NCI-H82 treated with DMSO at 0.1 percent for 48 hours (cell line): ENCODE data around the gene SDC1.
"Not testable (repeated sequence)": the region's sequence is repeated elsewhere in the genome, so short reads cannot be mapped to it uniquely, and the experiment has no call there.

Source experiments
- DNase-seq: peaks from one replicate; lab custom pipeline; 2025; ENCODE audit not compliant: unreplicated experiment; lab: John Stamatoyannopoulos, UW

Gene SDC1, protein sequence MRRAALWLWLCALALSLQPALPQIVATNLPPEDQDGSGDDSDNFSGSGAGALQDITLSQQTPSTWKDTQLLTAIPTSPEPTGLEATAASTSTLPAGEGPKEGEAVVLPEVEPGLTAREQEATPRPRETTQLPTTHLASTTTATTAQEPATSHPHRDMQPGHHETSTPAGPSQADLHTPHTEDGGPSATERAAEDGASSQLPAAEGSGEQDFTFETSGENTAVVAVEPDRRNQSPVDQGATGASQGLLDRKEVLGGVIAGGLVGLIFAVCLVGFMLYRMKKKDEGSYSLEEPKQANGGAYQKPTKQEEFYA

DNA sequence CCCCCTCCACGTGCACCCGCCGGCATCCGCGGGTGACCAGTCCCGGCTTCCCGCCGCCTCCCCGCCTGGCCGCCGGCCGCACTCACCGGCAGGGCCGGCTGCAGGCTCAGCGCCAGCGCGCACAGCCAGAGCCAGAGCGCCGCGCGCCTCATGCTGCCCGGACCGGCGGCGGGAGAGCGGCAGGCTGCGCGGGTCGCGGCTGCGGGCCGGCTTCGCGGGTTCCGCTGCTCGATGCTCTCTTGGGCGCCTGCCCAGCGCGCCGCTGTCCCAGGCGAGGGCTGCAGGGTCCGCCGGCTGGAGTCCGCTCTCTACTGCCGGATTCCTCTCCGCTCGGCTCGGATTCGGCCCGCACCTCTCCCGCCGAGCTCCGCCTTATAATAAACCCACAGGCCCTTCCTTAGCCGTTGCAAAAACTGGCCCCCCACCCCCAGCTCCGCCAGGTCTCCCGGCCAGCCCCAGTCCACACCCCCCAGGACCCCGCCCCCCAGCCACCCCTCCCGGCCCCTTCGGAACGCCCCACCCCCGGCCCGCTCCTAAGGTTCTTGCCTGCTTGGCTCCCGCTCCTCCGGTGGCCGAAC lies at the start of gene SDC1:
Gene SDC1, minus strand, starts transcription at position 415 of the 578 bp plus-strand sequence. Its CDS starts 263 bp downstream, at position 152.
- DNase-seq: no peak

DNA sequence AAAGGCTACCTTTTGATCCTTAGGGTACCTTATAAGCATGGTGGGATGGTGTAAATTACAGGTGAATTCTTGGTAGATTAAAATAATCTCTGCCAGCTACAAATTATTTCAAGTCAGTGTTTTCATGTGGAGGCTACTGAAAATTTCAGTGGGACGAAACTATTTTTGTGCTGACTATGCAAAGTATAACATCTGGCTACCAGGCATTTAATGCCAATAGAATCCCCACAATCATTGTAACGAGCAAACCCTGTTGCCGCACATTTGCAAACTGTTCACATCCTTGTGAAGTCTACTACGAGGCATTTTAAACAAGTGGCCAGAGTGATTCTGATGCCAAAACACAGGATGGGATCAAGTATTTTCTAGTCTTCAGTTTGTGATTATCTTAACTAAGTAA lies 48.1 kb upstream of the SDC1 start:
- DNase-seq: no peak

DNA sequence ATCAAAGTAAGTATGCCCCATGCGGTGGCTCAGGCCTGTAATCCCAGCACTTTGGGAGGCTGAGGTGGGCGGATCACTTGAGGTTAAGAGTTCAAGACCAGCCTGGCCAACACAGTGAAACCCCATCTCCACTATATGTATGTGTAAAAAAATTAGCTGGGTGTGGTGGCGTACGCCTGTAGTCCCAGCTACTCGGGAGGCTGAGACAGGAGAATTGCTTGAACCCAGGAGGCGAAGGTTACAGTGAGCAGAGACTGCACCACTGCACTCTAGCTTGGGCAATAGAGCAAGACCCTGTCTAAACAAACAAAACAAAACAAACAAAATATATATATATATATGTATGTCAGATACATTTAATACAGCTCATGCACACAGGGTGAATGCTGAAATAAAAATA lies 43.4 kb upstream of the SDC1 start:
- not testable (repeated sequence) for DNase-seq

DNA sequence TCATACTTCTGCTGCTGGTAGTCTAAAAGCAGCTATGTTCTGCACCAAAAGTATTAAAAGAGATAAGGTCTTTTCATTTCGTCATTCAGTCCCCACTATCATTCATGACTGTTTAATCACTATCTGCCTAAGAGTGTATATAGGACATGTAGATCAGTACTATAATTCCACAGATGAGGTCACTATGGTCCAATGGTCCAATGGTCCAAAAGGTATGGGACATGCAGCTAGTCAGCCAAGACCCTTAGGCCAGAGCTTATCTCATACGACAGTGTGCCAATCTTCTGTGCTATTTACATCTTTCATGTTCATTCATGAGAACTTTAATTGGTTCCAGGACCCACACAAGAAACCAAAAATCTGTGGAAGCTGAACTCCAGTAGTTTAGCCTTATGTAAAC lies 42.6 kb upstream of the SDC1 start:
- no peak for DNase-seq

DNA sequence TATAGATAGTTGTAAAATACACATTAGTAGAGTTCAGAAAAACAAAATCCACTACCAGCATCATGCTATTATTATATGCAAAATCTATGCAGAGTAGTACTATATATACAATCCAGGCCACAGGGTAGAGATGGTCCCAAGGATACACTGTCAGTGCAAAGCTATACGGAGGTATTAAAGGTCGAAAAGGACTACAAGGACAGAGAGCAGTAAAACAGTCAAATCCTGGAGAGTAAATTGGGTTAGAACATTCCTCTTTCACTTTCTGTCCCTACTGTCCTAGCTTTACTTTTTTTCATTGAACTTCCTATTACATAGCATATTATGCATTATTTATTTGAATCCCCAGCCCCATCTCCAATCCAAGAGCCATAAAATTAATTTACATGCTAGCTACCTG lies 39.7 kb upstream of the SDC1 start:
- no peak for DNase-seq

DNA sequence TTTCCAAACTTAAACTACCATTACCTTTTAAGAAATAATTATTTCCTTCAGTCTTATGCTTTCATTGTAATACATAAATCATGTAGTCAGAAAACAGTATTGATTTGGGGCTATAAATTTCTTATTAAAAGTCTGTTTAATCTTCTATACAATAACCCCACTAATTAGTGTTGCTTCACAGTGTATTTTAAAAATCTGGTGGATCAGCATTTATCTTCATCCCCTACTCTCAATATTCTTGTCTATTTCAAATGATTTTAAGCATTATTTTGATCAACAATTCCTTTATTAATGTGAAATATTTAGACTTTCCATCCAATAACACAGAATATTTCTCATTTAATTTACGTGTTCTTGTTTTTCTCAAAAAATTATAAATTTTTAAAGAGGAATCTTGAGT lies 32.5 kb upstream of the SDC1 start:
- DNase-seq: no peak

DNA sequence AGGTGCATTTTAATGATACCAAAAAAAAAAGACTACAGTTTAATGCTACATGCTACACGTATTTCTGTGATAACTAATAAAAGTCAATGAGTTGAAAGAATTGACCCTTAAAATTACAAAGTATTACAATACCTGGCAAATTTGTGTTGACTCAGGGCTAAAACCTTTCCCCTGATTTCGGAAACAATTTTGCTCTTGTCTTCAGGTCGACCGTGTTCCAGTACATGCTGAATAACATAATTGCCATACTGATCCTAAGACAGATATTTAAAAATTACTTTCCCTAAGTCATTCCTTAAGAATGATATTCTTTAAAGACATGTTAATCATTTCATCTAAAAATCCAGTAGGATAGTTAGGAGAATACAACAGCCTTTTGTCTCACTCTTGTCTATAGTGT lies 29.8 kb upstream of the SDC1 start:
- no peak for DNase-seq

DNA sequence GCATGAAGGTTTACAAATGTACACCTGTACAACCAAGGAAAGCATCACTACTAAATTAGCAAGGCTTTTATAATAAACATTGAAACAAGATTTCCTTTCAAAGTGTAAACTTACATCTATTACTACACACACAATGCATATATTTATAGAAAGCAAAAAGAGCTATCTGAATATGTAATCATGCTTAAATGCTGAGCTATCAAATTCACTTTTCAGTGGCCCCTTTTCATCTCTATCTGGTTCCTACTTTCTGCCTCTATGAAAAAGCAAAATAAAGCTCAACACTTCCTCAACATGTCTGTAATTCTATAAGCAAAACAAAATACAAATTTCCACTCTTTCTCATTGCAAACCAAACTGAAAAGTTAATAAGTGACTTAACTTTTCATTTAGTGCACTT lies 25.5 kb upstream of the SDC1 start:
- DNase-seq: no peak

DNA sequence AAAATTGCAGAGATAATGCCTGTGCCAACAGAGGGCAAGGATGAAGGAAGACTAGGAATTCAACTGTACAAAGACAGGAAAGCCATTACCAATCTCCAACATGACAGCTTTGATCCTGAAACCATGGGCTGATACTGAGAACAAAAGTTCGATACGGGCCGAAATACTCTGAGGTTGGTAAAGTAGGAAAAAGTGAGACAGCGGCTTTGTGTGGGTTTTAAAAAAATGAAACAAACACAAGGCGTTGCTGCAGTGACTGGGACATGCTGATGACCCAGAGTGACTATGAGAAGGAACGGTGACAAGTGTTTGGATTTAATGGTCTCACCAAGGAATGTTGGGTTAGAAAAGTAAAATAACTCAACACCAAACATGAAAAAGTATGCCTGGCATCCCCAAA lies 24.2 kb upstream of the SDC1 start:
- DNase-seq: no peak

DNA sequence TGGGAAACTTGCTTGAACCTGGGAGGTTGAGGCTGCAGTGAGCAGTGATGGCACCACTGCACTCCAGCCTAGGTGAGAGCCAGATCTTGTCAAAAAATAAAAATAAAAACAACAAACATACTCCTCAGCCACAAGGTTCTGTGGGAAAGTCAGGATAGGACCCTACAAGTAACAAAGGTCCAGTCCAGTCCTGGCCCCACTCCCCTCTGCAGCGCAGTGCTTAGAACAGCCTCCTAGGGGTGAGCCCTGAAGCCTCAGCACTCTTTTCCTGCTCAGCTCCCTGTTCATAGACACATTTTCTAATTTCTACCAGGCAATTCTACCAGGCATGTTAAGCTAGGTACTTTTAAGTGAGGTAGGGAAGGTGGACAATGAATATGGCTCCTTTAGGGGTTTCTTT lies 22.2 kb upstream of the SDC1 start:
- DNase-seq: no peak

DNA sequence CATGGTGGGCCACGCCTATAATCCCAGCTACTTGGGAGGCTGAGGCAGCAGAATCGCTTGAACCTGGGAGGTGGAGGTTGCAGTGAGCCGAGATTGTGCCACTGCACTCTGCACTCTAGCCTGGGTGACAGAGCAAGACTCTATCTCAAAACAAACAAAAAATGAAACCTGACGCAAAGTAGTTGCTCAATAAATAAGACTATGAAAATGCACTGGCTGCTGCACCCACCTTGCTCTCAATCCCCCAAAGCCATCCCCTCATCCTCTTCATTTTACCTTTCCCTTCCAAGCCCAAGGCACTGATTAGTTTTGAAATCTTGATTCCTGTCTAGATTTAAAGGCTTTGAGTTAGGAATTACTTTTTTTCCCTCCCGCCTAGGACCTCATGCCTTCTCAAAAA lies 18.7 kb upstream of the SDC1 start:
- not testable (repeated sequence) for DNase-seq

DNA sequence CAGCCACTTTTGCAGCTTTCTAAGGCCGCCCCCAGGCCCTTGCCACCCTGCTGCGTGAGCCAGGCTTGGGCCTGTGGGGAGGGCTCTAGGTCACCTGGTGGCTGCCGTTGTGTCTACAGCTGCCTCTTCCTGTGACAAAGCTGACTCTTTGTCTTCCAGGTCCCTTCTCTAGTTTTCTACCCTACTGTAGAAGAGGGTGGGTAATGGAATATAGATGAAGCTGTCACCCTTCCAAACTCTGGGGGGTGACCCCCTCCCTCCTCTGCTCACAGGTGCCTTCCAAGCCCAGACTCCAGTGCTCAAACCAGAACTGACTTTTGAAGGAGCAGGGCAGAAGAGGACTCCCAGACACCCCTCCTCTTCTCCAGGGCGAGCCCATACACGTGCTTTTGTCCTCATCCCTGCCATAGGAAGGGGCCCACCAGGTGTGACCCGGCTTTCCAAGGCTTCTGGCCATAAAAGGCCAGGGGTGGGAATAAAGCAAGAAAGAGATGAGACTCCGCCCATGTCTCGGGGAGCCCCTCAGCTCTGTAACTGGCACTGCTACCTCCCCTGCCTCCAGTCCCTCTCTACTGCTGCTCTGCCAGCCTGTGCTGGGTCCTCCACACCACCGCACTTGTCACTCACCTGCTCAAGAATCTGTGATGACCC lies 17.9 kb upstream of the SDC1 start:
- no peak for DNase-seq

DNA sequence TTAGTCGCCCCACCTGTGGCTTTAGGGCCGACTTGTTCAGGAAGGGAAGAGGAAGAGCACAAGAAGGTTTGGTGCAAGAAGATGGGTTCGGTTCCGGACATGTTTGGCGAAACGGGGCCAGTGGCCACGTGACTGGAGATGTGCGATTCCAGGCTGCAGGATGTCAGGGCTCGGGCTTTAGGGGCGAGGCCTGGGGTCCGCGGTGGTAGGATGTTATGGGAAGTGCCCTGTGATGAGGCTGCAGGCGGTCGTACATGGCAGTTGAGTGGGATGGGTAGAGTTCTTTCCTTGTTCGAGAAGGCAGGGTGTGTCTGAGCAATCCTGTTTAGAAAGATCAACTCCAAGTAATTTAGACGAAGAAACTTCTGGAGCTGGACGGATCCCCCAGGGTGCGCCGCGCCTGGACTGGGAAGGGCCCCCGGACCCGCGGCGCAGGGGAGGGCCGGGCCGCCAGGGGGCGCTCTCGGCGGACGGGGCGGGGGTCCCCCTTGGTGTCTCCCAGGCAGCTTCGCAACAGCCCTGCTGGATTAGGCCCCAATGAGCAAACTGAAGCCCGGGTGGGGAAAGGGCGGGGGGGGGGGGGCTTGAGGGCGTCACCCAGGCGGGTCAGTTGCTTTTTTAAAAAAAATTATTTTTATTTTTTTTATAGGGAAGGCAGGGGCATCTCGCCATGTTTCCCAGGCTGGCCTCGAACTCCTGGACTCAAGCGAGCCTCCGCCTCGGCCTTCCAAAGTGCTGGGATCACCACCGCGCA lies 17.2 kb upstream of the SDC1 start:
- DNase-seq: no peak

DNA sequence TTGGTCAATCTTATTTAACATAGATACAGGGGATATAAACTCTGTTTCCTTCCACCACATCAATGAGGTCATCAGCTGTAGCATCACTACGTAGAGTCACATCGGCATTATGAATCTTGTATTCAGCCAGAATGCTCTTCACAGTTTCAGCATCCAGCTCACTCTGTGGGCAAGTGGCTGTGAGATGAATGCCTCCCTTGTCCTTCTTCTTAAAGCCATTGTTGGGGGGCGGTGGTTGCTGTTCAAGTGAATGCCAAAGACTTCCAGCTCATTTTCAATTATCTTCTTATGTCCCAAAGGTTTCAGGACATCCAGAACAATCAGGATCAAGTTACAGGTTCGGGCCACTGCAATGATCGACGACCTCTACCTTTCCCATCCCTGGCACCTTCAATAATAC lies 15.4 kb upstream of the SDC1 start:
- DNase-seq: not testable (repeated sequence)

DNA sequence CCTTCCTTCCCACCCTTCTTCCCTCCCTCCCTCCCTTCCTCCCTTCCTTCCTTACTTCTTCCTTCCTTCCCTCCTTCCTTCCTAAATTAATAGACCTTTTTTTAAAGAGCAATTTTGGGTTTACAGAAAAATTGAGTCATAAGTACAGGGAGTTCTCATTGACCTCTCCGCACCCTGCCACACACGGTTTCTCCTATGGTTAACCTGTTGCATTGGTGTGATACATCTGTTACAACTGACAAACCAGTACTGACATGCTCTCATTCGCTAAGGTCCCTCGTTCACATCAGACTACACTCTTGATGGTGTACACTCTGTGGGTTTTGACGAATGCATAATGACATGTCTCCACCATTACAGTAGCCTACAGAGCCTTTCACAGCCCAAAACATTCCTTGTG lies 11.6 kb upstream of the SDC1 start:
- DNase-seq: no peak

DNA sequence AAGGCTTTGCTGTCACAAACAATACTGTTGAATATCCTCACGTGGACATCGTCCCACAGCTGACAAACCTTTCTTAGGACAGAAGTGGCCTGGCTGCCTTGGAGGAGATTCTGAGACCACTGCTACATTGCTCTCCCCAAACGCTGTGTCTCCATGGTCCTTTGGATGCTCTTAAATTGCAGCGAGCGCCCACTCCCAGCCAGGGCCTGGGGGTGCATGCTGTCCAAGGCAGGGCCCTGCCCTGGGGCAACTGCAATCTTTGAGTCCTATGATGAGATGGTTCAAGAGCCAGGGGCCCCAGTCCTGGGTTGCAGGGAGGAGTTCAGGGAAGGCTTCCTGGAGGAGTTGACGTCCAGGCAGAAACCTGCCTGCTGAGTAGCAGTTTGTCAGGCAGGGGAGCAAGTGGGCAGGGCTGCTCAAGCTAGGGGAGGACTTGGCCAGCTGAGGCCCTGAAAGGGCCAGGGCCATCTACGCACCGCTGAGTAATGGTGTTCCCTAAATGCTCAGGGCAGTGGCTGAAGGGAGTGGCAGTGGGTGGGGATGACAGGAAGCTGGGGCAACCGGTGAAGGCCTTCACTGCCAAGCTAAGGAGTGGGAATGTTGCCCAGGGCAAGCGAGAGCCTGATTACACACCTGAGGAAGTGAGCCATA lies 10.8 kb upstream of the SDC1 start:
- DNase-seq: no peak

DNA sequence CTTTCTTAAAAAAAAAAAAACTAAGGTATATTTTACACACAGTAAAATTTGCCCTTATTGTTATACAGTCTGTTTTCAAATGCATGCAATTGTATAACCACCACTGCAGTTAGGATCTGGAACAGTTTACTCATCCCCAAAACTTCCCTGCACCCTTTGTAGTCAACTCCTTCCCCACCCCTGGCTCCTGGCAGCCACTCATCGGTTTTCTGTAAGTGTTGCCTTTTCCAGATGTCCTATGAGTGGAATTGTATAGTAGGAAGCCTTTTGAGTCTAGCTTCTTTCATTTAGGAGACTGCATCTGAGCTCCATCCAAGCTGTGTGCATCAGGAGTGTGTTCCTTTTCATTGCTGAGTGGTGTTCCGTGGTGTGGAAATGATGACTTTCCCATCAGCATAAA lies 9.7 kb upstream of the SDC1 start:
- not testable (repeated sequence) for DNase-seq

DNA sequence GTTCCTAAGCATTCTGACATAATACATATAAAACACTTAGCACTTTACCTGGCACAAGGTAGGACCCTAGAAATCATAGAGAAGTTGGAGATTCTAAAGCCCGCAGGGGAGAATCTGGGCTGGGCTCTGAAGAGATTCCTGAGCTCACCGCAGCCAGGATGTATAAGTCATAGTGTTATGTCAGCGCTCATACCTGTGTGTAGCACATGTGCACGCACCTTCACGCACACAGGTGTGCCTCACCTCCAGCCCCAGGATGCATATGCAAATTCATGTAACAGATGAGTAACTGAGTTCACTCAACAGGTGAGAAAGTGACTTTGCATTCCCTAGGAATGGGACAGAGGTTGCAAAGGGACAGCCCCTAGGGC lies 7.9 kb upstream of the SDC1 start:
- DNase-seq: no peak

DNA sequence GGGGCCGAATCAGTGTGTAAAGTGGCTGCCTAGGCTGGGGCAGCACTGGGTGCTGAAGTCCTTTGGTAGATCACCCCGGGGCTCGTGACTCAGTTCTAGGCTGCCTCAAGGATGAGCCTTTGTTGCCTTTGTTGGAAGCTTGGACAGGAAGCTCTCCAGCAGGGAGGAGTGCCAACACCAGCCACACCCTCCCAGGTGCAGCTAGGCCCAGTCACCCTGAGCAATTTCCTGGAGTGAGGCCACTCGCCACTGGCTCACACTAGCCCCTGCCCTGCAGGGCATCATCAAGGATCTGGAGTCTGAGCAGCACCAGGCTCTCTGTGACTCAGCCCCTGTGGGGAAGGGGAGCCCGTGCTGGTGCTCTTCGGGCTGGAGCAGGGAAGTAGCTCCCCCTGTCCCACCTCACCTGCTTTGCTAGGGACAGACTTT lies 6.7 kb upstream of the SDC1 start:
- no peak for DNase-seq

DNA sequence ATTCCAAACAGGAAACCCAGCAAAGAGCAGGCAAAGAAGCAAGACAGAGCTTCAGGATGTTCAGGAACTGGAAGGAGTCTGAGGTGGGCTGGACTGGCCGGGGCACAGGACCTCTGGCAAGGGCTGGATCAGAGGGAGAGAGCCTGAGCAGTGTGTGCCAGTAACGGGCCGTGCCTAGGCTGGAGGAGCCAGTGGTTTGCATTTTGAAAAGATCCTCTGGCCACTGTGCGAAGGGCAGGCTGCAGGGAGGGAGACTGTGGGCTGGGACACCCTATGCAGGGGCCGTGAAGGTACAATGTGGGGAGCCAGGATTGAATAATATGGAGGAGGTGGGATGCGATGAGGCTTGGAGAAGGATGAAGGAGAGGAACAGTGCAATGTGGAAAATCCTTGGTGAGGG lies 6.2 kb upstream of the SDC1 start:
- no peak for DNase-seq

DNA sequence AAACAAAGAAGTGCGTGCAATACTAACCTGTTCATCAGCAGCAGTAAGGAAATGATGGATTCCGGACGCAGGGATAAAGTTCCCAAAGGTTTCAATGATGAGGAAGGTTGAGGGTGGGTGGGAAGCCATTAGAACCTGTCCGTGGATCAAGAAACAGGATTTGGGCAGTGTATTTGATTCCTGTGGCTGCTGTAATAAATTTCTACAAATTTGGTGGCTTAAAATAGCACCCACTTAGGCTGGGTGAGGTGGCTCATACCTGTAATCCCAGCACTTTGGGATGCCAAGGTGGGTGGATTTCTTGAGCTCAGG lies 5.1 kb upstream of the SDC1 start:
- no peak for DNase-seq
